Measurements from ENCODE around the gene KRCC1. TPM values are rescaled to one million over a fixed set of nuclear protein-coding genes. Genes with fewer than 3 reads are reported as not detected.

KRCC1 gene
- total RNA-seq, 4 donors from 2014 or later: 12.9 to 22.1 (median 17.9) TPM

DNA sequence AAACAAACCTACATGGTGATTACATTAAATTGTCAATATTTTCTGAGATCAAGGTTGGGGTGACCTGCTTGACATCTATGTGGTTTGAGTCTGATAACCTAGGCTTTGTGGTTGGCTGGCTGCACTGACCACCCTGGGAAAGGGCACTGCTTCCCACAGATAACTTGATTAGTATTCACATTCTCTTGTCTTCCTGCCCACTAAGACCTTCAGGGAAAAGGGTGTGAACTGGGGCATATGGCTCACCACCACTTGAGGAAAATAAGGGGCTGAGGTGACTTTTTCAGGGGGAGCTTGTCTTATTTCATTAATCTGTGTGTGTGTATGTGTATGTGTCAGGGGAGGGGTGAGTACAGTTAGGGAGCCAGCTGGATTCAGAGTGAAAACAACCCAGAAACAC lies 13.5 kb upstream of the KRCC1 start:
- Histone ChIP-seq H3K36me3 (no peaks in the 10 kb centered on the region), H3K27me3 (no peaks in the 10 kb centered on the region), H3K27ac (no peak overlapping the region), H3K4me3 (no peak overlapping the region), H3K4me1 (no peaks in the 10 kb centered on the region), H3K9me3 (no peaks in the 10 kb centered on the region)
- no peak for TF ChIP-seq EP300 (IDR thresholded peaks at IDR 0.05)
- no peak for TF ChIP-seq POLR2A (IDR thresholded peaks at IDR 0.05)
- TF ChIP-seq POLR2AphosphoS5 (IDR thresholded peaks at IDR 0.05): no peak
- TF ChIP-seq, protein P1, sequence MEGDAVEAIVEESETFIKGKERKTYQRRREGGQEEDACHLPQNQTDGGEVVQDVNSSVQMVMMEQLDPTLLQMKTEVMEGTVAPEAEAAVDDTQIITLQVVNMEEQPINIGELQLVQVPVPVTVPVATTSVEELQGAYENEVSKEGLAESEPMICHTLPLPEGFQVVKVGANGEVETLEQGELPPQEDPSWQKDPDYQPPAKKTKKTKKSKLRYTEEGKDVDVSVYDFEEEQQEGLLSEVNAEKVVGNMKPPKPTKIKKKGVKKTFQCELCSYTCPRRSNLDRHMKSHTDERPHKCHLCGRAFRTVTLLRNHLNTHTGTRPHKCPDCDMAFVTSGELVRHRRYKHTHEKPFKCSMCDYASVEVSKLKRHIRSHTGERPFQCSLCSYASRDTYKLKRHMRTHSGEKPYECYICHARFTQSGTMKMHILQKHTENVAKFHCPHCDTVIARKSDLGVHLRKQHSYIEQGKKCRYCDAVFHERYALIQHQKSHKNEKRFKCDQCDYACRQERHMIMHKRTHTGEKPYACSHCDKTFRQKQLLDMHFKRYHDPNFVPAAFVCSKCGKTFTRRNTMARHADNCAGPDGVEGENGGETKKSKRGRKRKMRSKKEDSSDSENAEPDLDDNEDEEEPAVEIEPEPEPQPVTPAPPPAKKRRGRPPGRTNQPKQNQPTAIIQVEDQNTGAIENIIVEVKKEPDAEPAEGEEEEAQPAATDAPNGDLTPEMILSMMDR (IDR thresholded peaks at IDR 0.05): no peak
- no peak for DNase-seq (ENCODE audit: low spot score in 2 of 2)

DNA sequence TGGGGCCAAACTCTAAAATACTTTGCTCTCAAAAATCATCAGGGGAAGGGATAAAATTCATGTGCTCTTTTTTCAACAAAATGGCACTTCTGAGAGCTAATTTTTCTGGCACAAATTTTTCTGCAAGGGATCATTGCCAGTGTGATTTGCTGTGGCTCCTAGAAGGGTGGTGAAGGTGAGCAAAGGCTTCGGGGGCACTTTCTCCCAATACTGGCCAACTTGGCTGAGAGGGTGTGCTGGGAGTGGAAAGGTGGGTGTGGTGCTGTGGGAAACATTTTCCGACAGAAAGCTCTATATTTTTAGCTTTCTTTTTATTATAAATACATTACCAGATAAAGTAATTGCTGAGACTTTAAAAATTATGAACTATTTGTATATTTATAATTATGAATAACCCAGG lies 12.5 kb upstream of the KRCC1 start:
- Histone ChIP-seq H3K36me3 (no peaks in the 10 kb centered on the region), H3K9me3 (no peaks in the 10 kb centered on the region), H3K4me1 (no peaks in the 10 kb centered on the region), H3K27me3 (no peaks in the 10 kb centered on the region), H3K4me3 (no peak overlapping the region), H3K27ac (no peak overlapping the region)
- no peak for DNase-seq (ENCODE audit: low spot score in 2 of 2)
- TF ChIP-seq EP300 (IDR thresholded peaks at IDR 0.05): no peak
- no peak for TF ChIP-seq POLR2AphosphoS5 (IDR thresholded peaks at IDR 0.05)
- TF ChIP-seq, protein P1 (IDR thresholded peaks at IDR 0.05): no peak
- no peak for TF ChIP-seq POLR2A (IDR thresholded peaks at IDR 0.05)
- WGBS: 57% methylated on average over 2 of the region's 2 CpGs

DNA sequence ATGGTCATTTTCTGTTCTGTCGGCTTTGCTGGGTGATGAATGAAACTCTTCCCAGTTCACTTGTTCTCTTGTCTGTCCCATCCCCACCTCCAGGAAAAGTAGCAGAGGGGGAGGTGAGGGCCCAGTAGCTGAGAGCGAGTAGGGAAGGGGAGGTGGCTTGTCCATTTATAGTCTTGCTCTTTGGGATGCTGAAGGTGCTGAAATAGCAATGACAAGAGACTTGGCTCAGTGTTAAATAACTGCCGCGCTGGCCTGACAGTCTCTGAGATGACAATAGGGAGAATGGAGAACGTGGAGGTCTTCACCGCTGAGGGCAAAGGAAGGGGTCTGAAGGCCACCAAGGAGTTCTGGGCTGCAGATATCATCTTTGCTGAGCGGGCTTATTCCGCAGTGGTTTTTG lies 12.0 kb upstream of the KRCC1 start, which contains the start of gene SMYD1:
SMYD1 (plus strand) TSS at position 228 of the 400 bp plus-strand sequence; CDS start at position 268, 40 bp downstream.
- WGBS: 79% methylated on average over 8 of the region's 8 CpGs
- DNase-seq (ENCODE audit: low spot score in 2 of 2): no peak
- TF ChIP-seq POLR2AphosphoS5 (IDR thresholded peaks at IDR 0.05) (no peak), EP300 (IDR thresholded peaks at IDR 0.05) (no peak), POLR2A (IDR thresholded peaks at IDR 0.05) (no peak)
- TF ChIP-seq, protein P1 (IDR thresholded peaks at IDR 0.05): no peak

DNA sequence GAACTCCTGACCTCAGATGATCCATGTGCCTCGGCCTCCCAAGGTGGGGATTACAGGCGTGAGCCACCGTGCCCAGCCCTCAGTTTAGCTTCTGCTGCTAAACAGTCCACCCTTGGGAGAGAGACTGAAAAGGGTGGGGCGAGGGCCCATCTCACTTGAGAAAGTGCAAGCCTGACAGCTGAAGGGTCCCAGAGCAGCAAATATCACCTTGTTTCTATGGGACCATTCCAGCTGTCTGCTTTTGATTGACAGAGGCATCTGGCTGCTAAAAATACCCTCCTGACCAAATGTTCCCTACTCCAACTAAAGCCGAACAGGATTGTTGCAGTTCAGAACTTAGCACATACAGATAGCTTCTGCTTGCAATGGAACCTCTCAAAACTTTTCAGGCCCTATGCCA lies 11.6 kb upstream of the KRCC1 start:
- TF ChIP-seq, protein P1 (IDR thresholded peaks at IDR 0.05): no peak
- TF ChIP-seq EP300 (IDR thresholded peaks at IDR 0.05) (no peak), POLR2AphosphoS5 (IDR thresholded peaks at IDR 0.05) (no peak), POLR2A (IDR thresholded peaks at IDR 0.05) (no peak)
- no peak for DNase-seq (ENCODE audit: low spot score in 2 of 2)
- 90% methylated on average over 3 of the region's 5 CpGs for WGBS
- no peaks in the 10 kb centered on the region for H3K27me3 ChIP-seq
- H3K27ac ChIP-seq: no peak overlapping the region
- H3K36me3 ChIP-seq: no peaks in the 10 kb centered on the region
- H3K9me3 ChIP-seq: no peaks in the 10 kb centered on the region
- no peak overlapping the region for H3K4me3 ChIP-seq
- H3K4me1 ChIP-seq: no peaks in the 10 kb centered on the region

More for the DNA sequence above, 12.0 kb upstream of the KRCC1 start, which contains the start of gene SMYD1:
- no peaks in the 10 kb centered on the region for H3K27me3 ChIP-seq
- H3K4me3 ChIP-seq: no peak within 1 kb of the TSS
- H3K36me3 ChIP-seq: no peaks in the 10 kb centered on the region
- no peak within 1 kb of the TSS for H3K27ac ChIP-seq
- H3K4me1 ChIP-seq: no peaks in the 10 kb centered on the region
- H3K9me3 ChIP-seq: no peaks in the 10 kb centered on the region

DNA sequence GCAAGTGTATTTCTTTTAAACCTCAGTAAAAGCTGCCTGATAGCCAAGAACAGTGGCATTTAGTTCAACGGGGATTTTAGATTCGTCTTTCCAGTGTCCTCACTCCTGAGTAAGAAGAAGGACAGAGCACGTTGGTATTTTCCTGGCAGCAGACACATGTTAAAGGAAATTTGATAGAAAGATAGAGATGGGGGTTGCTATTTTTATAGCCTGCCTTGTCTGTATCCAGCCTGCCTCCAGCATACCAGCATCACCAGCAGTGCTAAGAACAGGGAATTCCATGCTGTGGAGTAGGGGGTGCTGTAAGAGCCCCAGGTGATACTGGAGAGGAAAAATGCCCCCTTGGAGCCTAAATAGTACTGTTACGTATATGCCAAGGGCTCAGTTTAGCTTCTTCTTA lies 11.0 kb upstream of the KRCC1 start:
- H3K4me3 ChIP-seq: no peak overlapping the region
- TF ChIP-seq POLR2AphosphoS5 (IDR thresholded peaks at IDR 0.05): no peak
- no peak for TF ChIP-seq POLR2A (IDR thresholded peaks at IDR 0.05)
- TF ChIP-seq, protein P1 (IDR thresholded peaks at IDR 0.05): no peak
- no peak for TF ChIP-seq EP300 (IDR thresholded peaks at IDR 0.05)
- WGBS: 76% methylated on average over 4 of the region's 4 CpGs
- H3K27ac ChIP-seq: no peak overlapping the region
- no peaks in the 10 kb centered on the region for H3K27me3 ChIP-seq
- no peak for DNase-seq (ENCODE audit: low spot score in 2 of 2)
- no peaks in the 10 kb centered on the region for H3K4me1 ChIP-seq
- no peaks in the 10 kb centered on the region for H3K36me3 ChIP-seq
- H3K9me3 ChIP-seq: no peaks in the 10 kb centered on the region
